HEK293 (cell line): ENCODE measurements around the gene WDR91.

Experiments used
- CTCF ChIA-PET: fragments of 350-600 bp; formaldehyde crosslinking; extraction: SDS; loops from one replicate; lab custom pipeline; 2021; ENCODE audit warnings: antibody characterized with exemption; lab: Yijun Ruan, JAX
- POLR2A ChIA-PET: fragments of 300-600 bp; formaldehyde crosslinking; extraction: SDS; loops from one replicate; lab custom pipeline; 2020; ENCODE audit warnings: antibody characterized with exemption, inconsistent platforms; lab: Yijun Ruan, JAX
- H3K27ac ChIP-seq: fragments of 200-500 bp; sonication (Bioruptor generic); 2 replicates; pipeline ENCODE4 v1.5.1; 2014; ENCODE audit warnings: low read depth, low read length, control low read depth, inconsistent platforms; ENCODE audit errors: extremely low read depth
- H3K36me3 ChIP-seq, 2 experiments: fragments of 200-500 bp in 1 of 2; sonication (Bioruptor generic) in 1 of 2; 1 replicate in 1 of 2; 2 replicates in 1 of 2; pipeline ENCODE4 v1.5.1; 2014 to 2017; ENCODE audit warnings: inconsistent platforms in 2 of 2, low read length in 2 of 2; ENCODE audit not compliant: control insufficient read depth in 2 of 2, insufficient read depth in 1 of 2
- H3K4me1 ChIP-seq: fragments of 200-500 bp; sonication (Bioruptor generic); 2 replicates; pipeline ENCODE4 v1.5.1; 2014; ENCODE audit warnings: mild to moderate bottlenecking, low read length, inconsistent platforms; ENCODE audit not compliant: control insufficient read depth, insufficient read depth
- H3K4me3 ChIP-seq: 2 replicates; pipeline ENCODE4 v1.5.1; 2011; ENCODE audit warnings: low read depth, mild to moderate bottlenecking, control low read depth, low read length, moderate library complexity
- H3K9me3 ChIP-seq: fragments of 200-500 bp; sonication (Bioruptor generic); 2 replicates; pipeline ENCODE4 v1.5.1; 2014; ENCODE audit warnings: low read depth, low read length, inconsistent platforms; ENCODE audit not compliant: control insufficient read depth, insufficient read depth
- KLF1 ChIP-seq: fragments of 450-650 bp; formaldehyde crosslinking; IDR thresholded peaks from 2 replicates; pipeline ENCODE4 v1.5.1; 2016; ENCODE audit warnings: missing biosample characterization, missing genetic modification characterization
- MZF1 ChIP-seq: fragments of 450-650 bp; formaldehyde crosslinking; IDR thresholded peaks from 2 replicates; pipeline ENCODE4 v1.5.1; 2017; ENCODE audit warnings: missing biosample characterization, missing genetic modification characterization, borderline replicate concordance
- SCRT2 ChIP-seq: fragments of 450-650 bp; formaldehyde crosslinking; IDR thresholded peaks from 2 replicates; pipeline ENCODE4 v1.5.1; 2016; ENCODE audit warnings: missing biosample characterization, missing genetic modification characterization
- SP7 ChIP-seq: fragments of 450-650 bp; formaldehyde crosslinking; IDR thresholded peaks from 2 replicates; pipeline ENCODE4 v1.5.1; 2016; ENCODE audit warnings: missing biosample characterization, missing genetic modification characterization
- ZFP3 ChIP-seq: fragments of 450-650 bp; formaldehyde crosslinking; IDR thresholded peaks from 2 replicates; pipeline ENCODE4 v1.5.1; 2016; ENCODE audit warnings: low read depth, missing biosample characterization, missing genetic modification characterization
- ZNF155 ChIP-seq: fragments of 450-650 bp; formaldehyde crosslinking; IDR thresholded peaks from 2 replicates; pipeline ENCODE4 v1.5.1; 2016; ENCODE audit warnings: missing biosample characterization, missing genetic modification characterization
- ZNF175 ChIP-seq: fragments of 450-650 bp; formaldehyde crosslinking; IDR thresholded peaks from 2 replicates; pipeline ENCODE4 v1.5.1; 2016; ENCODE audit warnings: missing biosample characterization, missing genetic modification characterization
- ZNF214 ChIP-seq: fragments of 450-650 bp; formaldehyde crosslinking; IDR thresholded peaks from 2 replicates; pipeline ENCODE4 v1.5.1; 2017; ENCODE audit warnings: missing biosample characterization, mild to moderate bottlenecking, missing genetic modification characterization, borderline replicate concordance
- ZNF426 ChIP-seq: fragments of 450-650 bp; formaldehyde crosslinking; IDR thresholded peaks from 2 replicates; pipeline ENCODE4 v1.5.1; 2017; ENCODE audit warnings: missing biosample characterization, missing genetic modification characterization, mild to moderate bottlenecking, inconsistent platforms, moderate library complexity
- ZNF561 ChIP-seq: fragments of 450-650 bp; IDR thresholded peaks from 2 replicates; pipeline ENCODE4 v1.5.1; 2018; ENCODE audit warnings: missing biosample characterization, missing genetic modification characterization, borderline replicate concordance
- ZNF670 ChIP-seq: fragments of 450-650 bp; formaldehyde crosslinking; IDR thresholded peaks from 2 replicates; pipeline ENCODE4 v1.5.1; 2016; ENCODE audit warnings: missing biosample characterization, missing genetic modification characterization, low read depth
- ZSCAN23 ChIP-seq: fragments of 450-650 bp; formaldehyde crosslinking; IDR thresholded peaks from 2 replicates; pipeline ENCODE4 v1.5.1; 2016; ENCODE audit warnings: missing biosample characterization, missing genetic modification characterization
- TF ChIP-seq, protein P1 (sequence below): fragments of 450-650 bp; formaldehyde crosslinking; conservative IDR thresholded peaks from 2 replicates; pipeline ENCODE4 v1.5.1; 2016; ENCODE audit warnings: low read depth, missing biosample characterization, missing genetic modification characterization
- TF ChIP-seq, protein P2 (sequence below): fragments of 450-650 bp; formaldehyde crosslinking; IDR thresholded peaks from 2 replicates; pipeline ENCODE4 v1.5.0; 2017; ENCODE audit warnings: missing biosample characterization, missing genetic modification characterization, borderline replicate concordance
- TF ChIP-seq, protein P3 (sequence below): fragments of 450-650 bp; formaldehyde crosslinking; IDR thresholded peaks from 2 replicates; pipeline ENCODE4 v1.5.1; 2016; ENCODE audit warnings: missing biosample characterization, missing genetic modification characterization
- TF ChIP-seq, protein P4 (sequence below): fragments of 450-650 bp; formaldehyde crosslinking; IDR thresholded peaks from 2 replicates; pipeline ENCODE4 v1.5.1; 2016; ENCODE audit warnings: missing biosample characterization, missing genetic modification characterization
- TF ChIP-seq, protein P5 (sequence below): fragments of 450-650 bp; formaldehyde crosslinking; IDR thresholded peaks from 2 replicates; pipeline ENCODE4 v1.5.1; 2017; ENCODE audit warnings: missing biosample characterization, missing genetic modification characterization
- TF ChIP-seq, protein P6 (sequence below): fragments of 450-650 bp; formaldehyde crosslinking; IDR thresholded peaks from 2 replicates; pipeline ENCODE4 v1.5.1; 2016; ENCODE audit warnings: missing biosample characterization, missing genetic modification characterization
- TF ChIP-seq, protein P7 (sequence below): fragments of 450-650 bp; formaldehyde crosslinking; IDR thresholded peaks from 2 replicates; pipeline ENCODE4; 2016; ENCODE audit warnings: missing biosample characterization, missing genetic modification characterization

WDR91 gene

DNA sequence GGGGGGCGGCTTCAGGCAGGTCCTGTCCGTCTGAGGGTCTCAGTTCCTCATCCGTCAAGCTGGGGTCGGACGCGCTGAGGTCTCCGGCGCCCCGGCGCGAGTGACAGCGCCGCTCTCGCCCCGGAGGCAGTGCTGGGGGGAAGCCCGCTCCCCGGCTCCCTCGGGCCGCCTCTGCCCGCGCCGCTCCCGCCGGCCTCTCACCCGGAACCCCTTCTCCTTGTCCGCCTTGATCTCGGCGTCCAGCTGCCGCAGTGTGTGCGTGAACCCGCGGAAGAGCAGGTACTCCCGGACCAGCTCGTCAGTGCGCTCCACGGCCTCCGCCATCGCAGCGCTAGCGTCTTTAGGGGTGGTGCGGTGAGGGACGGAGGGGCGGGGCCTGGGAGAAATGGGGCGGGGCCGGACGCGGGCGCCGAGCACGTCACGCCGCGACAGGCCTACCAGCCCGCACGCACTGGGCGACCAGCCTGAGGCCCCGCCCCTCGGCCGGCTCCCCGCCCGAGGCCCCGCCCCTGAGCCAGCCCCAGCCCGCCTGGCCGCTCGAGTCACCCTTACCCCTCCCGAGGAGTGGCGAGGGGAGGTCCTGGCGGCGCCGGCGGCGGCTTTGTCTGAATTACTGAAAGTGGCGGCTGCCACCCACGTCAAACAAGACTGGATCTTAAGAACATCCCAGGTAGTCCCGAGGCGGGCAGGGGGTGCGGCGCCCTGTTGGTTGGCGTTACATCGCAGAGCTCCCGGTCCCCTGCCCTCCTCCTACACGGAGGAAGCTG, at the start of gene WDR91 (continued):
- TF ChIP-seq, protein P1, sequence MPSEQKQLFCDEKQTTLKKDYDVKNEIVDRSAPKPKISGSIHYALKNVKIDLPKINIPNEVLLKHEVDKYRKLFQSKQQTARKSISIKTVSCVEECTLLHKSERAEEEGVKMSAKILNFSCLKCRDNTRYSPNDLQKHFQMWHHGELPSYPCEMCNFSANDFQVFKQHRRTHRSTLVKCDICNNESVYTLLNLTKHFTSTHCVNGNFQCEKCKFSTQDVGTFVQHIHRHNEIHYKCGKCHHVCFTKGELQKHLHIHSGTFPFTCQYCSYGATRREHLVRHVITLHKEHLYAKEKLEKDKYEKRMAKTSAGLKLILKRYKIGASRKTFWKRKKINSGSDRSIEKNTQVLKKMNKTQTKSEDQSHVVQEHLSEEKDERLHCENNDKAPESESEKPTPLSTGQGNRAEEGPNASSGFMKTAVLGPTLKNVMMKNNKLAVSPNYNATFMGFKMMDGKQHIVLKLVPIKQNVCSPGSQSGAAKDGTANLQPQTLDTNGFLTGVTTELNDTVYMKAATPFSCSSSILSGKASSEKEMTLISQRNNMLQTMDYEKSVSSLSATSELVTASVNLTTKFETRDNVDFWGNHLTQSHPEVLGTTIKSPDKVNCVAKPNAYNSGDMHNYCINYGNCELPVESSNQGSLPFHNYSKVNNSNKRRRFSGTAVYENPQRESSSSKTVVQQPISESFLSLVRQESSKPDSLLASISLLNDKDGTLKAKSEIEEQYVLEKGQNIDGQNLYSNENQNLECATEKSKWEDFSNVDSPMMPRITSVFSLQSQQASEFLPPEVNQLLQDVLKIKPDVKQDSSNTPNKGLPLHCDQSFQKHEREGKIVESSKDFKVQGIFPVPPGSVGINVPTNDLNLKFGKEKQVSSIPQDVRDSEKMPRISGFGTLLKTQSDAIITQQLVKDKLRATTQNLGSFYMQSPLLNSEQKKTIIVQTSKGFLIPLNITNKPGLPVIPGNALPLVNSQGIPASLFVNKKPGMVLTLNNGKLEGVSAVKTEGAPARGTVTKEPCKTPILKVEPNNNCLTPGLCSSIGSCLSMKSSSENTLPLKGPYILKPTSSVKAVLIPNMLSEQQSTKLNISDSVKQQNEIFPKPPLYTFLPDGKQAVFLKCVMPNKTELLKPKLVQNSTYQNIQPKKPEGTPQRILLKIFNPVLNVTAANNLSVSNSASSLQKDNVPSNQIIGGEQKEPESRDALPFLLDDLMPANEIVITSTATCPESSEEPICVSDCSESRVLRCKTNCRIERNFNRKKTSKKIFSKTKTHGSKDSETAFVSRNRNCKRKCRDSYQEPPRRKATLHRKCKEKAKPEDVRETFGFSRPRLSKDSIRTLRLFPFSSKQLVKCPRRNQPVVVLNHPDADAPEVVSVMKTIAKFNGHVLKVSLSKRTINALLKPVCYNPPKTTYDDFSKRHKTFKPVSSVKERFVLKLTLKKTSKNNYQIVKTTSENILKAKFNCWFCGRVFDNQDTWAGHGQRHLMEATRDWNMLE, result no peak
- TF ChIP-seq ZNF426 (no peak), ZNF175 (no peak)
- TF ChIP-seq, protein P2, sequence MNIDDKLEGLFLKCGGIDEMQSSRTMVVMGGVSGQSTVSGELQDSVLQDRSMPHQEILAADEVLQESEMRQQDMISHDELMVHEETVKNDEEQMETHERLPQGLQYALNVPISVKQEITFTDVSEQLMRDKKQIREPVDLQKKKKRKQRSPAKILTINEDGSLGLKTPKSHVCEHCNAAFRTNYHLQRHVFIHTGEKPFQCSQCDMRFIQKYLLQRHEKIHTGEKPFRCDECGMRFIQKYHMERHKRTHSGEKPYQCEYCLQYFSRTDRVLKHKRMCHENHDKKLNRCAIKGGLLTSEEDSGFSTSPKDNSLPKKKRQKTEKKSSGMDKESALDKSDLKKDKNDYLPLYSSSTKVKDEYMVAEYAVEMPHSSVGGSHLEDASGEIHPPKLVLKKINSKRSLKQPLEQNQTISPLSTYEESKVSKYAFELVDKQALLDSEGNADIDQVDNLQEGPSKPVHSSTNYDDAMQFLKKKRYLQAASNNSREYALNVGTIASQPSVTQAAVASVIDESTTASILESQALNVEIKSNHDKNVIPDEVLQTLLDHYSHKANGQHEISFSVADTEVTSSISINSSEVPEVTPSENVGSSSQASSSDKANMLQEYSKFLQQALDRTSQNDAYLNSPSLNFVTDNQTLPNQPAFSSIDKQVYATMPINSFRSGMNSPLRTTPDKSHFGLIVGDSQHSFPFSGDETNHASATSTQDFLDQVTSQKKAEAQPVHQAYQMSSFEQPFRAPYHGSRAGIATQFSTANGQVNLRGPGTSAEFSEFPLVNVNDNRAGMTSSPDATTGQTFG (tag by site-specific recombination), result no peak

DNA sequence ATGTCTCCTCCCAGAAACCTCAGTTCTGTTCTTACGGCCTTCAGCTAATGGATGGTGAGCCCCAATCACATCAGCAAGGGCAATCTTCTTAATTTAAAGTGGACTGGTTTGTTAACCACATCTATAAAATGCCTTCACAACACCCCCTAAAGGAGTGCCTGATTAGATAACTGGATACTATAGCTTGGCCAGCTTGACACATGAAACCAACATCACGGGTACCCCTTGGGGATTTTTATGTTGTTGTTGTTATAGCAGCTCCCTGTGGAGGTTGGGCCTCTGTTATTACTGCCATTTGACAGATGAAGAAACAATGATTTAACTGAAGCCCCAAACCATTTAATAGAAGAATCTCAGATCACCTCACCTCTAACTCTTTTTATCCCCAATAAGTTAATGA, 49.1 kb upstream of the WDR91 start:
- H3K4me3 ChIP-seq, result no peak overlapping the region
- no peaks in the 10 kb centered on the region for H3K9me3 ChIP-seq
- no peaks in the 10 kb centered on the region for H3K36me3 ChIP-seq
- ChIA-PET POLR2A (no interaction called here), CTCF (interaction anchor here (3.7 kb wide), 1 partner anchor 20 kb away, joined by 22 read pairs; no protein-coding TSS in a partner anchor)
- 0 out of 2 replicates have a peak overlapping the region, but pooled peaks have one; percentile 33 for H3K27ac ChIP-seq
- H3K4me1 ChIP-seq, result peaks cover 7% of the 10 kb centered on the region
- TF ChIP-seq, protein P3, sequence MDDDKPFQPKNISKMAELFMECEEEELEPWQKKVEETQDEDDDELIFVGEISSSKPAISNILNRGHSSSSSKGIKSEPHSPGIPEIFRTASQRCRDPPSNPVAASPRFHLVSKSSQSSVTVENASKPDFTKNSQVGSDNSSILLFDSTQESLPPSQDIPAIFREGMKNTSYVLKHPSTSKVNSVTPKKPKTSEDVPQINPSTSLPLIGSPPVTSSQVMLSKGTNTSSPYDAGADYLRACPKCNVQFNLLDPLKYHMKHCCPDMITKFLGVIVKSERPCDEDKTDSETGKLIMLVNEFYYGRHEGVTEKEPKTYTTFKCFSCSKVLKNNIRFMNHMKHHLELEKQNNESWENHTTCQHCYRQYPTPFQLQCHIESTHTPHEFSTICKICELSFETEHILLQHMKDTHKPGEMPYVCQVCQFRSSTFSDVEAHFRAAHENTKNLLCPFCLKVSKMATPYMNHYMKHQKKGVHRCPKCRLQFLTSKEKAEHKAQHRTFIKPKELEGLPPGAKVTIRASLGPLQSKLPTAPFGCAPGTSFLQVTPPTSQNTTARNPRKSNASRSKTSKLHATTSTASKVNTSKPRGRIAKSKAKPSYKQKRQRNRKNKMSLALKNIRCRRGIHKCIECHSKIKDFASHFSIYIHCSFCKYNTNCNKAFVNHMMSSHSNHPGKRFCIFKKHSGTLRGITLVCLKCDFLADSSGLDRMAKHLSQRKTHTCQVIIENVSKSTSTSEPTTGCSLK (tag by site-specific recombination), result no peak
- TF ChIP-seq ZNF214 (no peak), SCRT2 (tag by site-specific recombination) (no peak), MZF1 (tag by site-specific recombination) (peak; percentile 97), ZNF155 (tag by site-specific recombination) (no peak), SP7 (peak; percentile 56; the same call in 1 of the 2 replicates), ZNF670 (tag by site-specific recombination) (no peak), KLF1 (tag by site-specific recombination) (peak; percentile 39; the same call in 1 of the 2 replicates), ZFP3 (0 out of 2 replicates have a peak, but pooled peaks have one; percentile 26), ZNF561 (tag by site-specific recombination) (0 out of 2 replicates have a peak, but pooled peaks have one; percentile 61), ZSCAN23 (tag by site-specific recombination) (no peak)
- TF ChIP-seq, protein P4, sequence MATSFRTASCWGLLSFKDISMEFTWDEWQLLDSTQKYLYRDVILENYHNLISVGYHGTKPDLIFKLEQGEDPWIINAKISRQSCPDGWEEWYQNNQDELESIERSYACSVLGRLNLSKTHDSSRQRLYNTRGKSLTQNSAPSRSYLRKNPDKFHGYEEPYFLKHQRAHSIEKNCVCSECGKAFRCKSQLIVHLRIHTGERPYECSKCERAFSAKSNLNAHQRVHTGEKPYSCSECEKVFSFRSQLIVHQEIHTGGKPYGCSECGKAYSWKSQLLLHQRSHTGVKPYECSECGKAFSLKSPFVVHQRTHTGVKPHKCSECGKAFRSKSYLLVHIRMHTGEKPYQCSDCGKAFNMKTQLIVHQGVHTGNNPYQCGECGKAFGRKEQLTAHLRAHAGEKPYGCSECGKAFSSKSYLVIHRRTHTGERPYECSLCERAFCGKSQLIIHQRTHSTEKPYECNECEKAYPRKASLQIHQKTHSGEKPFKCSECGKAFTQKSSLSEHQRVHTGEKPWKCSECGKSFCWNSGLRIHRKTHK, result no peak
- TF ChIP-seq, protein P5, sequence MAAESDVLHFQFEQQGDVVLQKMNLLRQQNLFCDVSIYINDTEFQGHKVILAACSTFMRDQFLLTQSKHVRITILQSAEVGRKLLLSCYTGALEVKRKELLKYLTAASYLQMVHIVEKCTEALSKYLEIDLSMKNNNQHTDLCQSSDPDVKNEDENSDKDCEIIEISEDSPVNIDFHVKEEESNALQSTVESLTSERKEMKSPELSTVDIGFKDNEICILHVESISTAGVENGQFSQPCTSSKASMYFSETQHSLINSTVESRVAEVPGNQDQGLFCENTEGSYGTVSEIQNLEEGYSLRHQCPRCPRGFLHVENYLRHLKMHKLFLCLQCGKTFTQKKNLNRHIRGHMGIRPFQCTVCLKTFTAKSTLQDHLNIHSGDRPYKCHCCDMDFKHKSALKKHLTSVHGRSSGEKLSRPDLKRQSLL, result no peak
- TF ChIP-seq, protein P6, sequence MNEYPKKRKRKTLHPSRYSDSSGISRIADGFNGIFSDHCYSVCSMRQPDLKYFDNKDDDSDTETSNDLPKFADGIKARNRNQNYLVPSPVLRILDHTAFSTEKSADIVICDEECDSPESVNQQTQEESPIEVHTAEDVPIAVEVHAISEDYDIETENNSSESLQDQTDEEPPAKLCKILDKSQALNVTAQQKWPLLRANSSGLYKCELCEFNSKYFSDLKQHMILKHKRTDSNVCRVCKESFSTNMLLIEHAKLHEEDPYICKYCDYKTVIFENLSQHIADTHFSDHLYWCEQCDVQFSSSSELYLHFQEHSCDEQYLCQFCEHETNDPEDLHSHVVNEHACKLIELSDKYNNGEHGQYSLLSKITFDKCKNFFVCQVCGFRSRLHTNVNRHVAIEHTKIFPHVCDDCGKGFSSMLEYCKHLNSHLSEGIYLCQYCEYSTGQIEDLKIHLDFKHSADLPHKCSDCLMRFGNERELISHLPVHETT (tag by site-specific recombination), result no peak
- TF ChIP-seq, protein P7, sequence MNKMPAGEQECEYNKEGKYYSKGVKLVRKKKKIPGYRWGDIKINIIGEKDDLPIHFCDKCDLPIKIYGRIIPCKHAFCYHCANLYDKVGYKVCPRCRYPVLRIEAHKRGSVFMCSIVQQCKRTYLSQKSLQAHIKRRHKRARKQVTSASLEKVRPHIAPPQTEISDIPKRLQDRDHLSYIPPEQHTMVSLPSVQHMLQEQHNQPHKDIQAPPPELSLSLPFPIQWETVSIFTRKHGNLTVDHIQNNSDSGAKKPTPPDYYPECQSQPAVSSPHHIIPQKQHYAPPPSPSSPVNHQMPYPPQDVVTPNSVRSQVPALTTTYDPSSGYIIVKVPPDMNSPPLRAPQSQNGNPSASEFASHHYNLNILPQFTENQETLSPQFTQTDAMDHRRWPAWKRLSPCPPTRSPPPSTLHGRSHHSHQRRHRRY (tag by site-specific recombination), result no peak
